ENCODE results near the gene ROBO4.

DNA sequence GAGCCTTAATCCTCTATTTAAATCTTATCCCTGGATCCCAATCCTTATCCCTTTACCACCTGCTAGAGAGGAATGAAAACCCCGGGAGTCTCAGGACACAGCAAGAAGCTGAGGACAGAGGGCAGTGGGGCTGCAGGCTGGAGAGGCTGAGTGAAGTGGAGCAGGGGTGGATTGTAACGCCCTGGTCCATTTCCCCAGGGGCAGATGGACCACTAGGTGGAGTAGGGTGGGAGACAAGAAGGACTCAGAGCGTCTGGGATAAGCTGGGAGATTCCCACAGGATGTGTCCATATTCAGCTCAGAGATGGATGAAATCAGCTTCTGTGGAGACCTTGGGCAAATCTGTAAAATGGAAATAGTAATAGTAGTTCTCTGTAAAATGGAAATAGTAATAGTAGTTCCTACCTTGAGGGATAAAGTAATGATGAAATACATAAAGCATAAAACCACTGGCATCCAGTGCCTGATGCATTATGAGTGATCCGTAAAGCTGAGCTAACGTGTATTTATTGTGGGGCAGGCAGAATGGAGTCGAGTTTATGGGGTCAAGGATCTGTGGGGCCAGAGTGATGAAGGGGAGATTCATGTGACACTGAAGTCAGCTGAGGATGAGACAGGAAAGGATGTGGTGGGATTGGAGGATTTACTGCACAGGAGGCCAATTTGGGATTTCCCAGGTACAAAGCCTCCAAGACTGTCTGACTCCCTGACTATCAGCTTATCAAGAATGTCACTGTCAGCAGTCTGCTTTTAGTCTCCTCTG lies 1.9 kb upstream of the ROBO4 start:
- TF ChIP-seq CTCF (IDR thresholded peaks at IDR 0.05; ENCODE audit: low read depth, low read length), result no peak
- TF ChIP-seq EZH2phosphoT487 (IDR thresholded peaks at IDR 0.05; ENCODE audit: low read depth), result no peak
